ENCODE measurements around the gene DESI2. TPM values are rescaled to one million over a fixed set of nuclear protein-coding genes. Genes with fewer than 3 reads are reported as not detected.

The DESI2 gene
- total and polyA plus RNA-seq, 7 donors: 15.0 to 37.3 (median 34.2) TPM

DNA sequence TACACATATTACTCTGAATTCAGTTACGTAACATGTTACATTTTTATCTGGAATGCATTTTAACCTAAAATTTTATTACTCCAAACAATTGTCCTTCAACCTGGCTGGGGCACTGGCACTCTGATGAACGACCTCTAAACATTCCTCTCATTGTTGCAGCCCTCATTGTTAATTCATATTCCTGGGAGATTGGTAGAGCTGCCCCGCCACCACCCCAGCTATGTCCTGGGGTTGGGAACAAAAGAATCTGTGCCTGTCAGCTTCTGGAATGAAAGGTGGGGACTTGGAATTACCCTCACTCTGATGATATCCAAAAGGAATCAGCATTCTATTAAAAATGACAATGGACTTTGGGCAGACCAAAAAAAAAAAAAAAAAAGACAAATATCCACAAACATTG lies 38.0 kb upstream of the DESI2 start:
- TF ChIP-seq POLR2A (IDR thresholded peaks at IDR 0.05) (no peak), POLR2AphosphoS5 (IDR thresholded peaks at IDR 0.05) (no peak), EP300 (IDR thresholded peaks at IDR 0.05) (no peak)
- TF ChIP-seq, protein P1, sequence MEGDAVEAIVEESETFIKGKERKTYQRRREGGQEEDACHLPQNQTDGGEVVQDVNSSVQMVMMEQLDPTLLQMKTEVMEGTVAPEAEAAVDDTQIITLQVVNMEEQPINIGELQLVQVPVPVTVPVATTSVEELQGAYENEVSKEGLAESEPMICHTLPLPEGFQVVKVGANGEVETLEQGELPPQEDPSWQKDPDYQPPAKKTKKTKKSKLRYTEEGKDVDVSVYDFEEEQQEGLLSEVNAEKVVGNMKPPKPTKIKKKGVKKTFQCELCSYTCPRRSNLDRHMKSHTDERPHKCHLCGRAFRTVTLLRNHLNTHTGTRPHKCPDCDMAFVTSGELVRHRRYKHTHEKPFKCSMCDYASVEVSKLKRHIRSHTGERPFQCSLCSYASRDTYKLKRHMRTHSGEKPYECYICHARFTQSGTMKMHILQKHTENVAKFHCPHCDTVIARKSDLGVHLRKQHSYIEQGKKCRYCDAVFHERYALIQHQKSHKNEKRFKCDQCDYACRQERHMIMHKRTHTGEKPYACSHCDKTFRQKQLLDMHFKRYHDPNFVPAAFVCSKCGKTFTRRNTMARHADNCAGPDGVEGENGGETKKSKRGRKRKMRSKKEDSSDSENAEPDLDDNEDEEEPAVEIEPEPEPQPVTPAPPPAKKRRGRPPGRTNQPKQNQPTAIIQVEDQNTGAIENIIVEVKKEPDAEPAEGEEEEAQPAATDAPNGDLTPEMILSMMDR (IDR thresholded peaks at IDR 0.05): no peak
- no peak for DNase-seq
- no peaks in the 10 kb centered on the region for H3K27me3 ChIP-seq
- no peaks in the 10 kb centered on the region for H3K9me3 ChIP-seq
- H3K4me3 ChIP-seq: no peak overlapping the region
- H3K36me3 ChIP-seq: no peaks in the 10 kb centered on the region
- 42 to 65% methylated on average over 3 of the region's 3 CpGs for WGBS, 2 donors
- intact Hi-C loops (cut with DNase I): no loop called here
- no peaks in the 10 kb centered on the region for H3K4me1 ChIP-seq
- H3K27ac ChIP-seq: no peak overlapping the region

DNA sequence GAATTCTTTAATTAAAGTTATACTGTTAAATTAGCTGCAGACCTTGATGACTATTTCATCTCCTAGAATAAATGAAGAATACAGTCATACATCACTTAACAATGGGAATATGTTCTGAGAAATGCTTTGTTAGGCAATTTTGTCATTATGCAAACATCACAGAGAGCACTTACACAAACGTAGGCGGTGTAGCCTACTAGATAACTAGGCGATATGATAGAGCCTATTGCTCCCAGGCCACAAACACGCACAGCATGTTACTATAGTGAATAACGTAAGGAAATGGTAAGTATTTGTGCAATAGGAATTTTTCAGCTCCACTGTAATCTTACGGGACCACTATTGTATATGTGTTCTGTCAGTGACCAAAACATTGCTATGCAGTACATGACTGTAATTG lies 37.6 kb upstream of the DESI2 start:
- Histone ChIP-seq H3K27me3 (no peaks in the 10 kb centered on the region), H3K27ac (no peak overlapping the region), H3K9me3 (no peaks in the 10 kb centered on the region), H3K4me1 (no peaks in the 10 kb centered on the region), H3K36me3 (no peaks in the 10 kb centered on the region), H3K4me3 (no peak overlapping the region)
- TF ChIP-seq POLR2AphosphoS5 (IDR thresholded peaks at IDR 0.05): no peak
- TF ChIP-seq, protein P1 (IDR thresholded peaks at IDR 0.05): no peak
- no peak for TF ChIP-seq EP300 (IDR thresholded peaks at IDR 0.05)
- no peak for TF ChIP-seq POLR2A (IDR thresholded peaks at IDR 0.05)
- intact Hi-C loops (cut with DNase I): no loop called here
- no peak for DNase-seq
- 76 to 89% methylated on average over 6 of the region's 6 CpGs for WGBS, 2 donors

GRCh38 chr1:244626709-244627108 lies 26.2 kb upstream of the DESI2 start:
- WGBS, 2 donors: 90 to 93% methylated on average over 4 of the region's 4 CpGs
- H3K27me3 ChIP-seq: no peaks in the 10 kb centered on the region
- H3K9me3 ChIP-seq: no peaks in the 10 kb centered on the region
- no peak for TF ChIP-seq EP300 (IDR thresholded peaks at IDR 0.05)
- no peaks in the 10 kb centered on the region for H3K36me3 ChIP-seq
- no peak overlapping the region for H3K27ac ChIP-seq
- intact Hi-C loops (cut with DNase I): no loop called here
- H3K4me3 ChIP-seq: no peak overlapping the region
- no peaks in the 10 kb centered on the region for H3K4me1 ChIP-seq
- DNase-seq: no peak

DNA sequence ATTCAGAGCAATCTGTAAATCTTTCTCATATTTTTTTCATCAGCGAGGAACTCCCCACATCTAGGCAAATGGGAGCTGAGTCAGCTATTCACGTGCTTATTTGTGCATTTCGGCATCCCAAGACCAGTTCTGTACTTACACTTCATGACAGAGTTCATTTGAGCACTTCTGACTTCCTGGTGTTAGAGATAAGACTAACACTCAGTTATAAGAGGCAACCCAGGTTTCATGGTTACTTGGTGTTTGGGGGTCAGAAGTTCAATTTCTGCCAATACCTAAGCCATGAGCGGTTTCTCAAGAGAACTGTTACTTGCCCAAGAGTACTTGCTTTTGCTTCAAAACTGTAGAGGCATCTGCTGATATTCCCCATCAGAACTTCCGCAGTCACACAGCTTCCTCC lies 24.1 kb upstream of the DESI2 start:
- TF ChIP-seq POLR2A (IDR thresholded peaks at IDR 0.05): no peak
- no peak for TF ChIP-seq EP300 (IDR thresholded peaks at IDR 0.05)
- TF ChIP-seq, protein P1 (IDR thresholded peaks at IDR 0.05): no peak
- no peak for TF ChIP-seq POLR2AphosphoS5 (IDR thresholded peaks at IDR 0.05)
- Histone ChIP-seq H3K9me3 (peaks cover 0 to 2% (median 0%) of the 10 kb centered on the region in 4 donors), H3K4me3 (no peak overlapping the region), H3K27ac (no peak overlapping the region), H3K36me3 (no peaks in the 10 kb centered on the region), H3K27me3 (no peaks in the 10 kb centered on the region), H3K4me1 (no peaks in the 10 kb centered on the region)
- 87% methylated on average over 5 of the region's 5 CpGs for WGBS, 2 donors
- intact Hi-C loops (cut with DNase I): no loop called here
- no peak for DNase-seq

DNA sequence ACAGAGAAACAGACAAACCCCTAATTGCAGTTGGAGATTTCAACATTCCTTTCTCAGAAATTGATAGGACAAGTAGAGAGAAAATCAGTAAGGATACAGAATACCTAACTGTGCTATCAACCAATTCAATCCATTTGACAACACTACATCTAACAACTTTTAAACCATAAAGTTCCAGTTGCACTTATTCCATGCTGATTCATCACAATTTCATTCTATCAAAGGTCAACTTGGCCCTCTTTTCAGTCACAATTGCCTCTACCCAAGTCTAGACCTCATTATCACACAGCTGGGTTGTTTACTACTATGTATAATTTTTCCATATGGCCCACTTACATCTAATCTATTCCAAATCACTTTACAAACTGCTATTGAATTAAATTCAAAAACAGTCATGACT lies 19.8 kb upstream of the DESI2 start:
- H3K4me1 ChIP-seq: no peaks in the 10 kb centered on the region
- H3K9me3 ChIP-seq: peaks cover 0 to 2% (median 0%) of the 10 kb centered on the region in 4 donors
- H3K36me3 ChIP-seq: no peaks in the 10 kb centered on the region
- no peaks in the 10 kb centered on the region for H3K27me3 ChIP-seq
- H3K4me3 ChIP-seq: no peak overlapping the region
- intact Hi-C loops (cut with DNase I): no loop called here
- DNase-seq: no peak
- no peak overlapping the region for H3K27ac ChIP-seq
- TF ChIP-seq EP300 (IDR thresholded peaks at IDR 0.05): no peak
- no peak for TF ChIP-seq POLR2A (IDR thresholded peaks at IDR 0.05)
- TF ChIP-seq, protein P1 (IDR thresholded peaks at IDR 0.05): no peak
- TF ChIP-seq POLR2AphosphoS5 (IDR thresholded peaks at IDR 0.05): no peak

Data from sigmoid colon (tissue), 7 donors.